Parathyroid adenoma (tissue), 2 donors: Measurements from ENCODE around the gene ST6GALNAC3.

Source experiments
- H2AFZ ChIP-seq: fragments of 300-600 bp; sonication (generic); one replicate; pipeline ENCODE4 v1.7.0; 2017; ENCODE audit warnings: antibody characterized with exemption, mild to moderate bottlenecking
- H3K27ac ChIP-seq: fragments of 300-600 bp; sonication (generic); one replicate; pipeline ENCODE4 v1.7.0; 2017
- H3K27me3 ChIP-seq: fragments of 300-600 bp; sonication (generic); one replicate; pipeline ENCODE4 v1.7.0; 2017; ENCODE audit warnings: low read length; ENCODE audit not compliant: control insufficient read depth, insufficient read depth
- H3K36me3 ChIP-seq: fragments of 300-600 bp; sonication (generic); one replicate; pipeline ENCODE4 v1.7.0; 2017; ENCODE audit warnings: low read length; ENCODE audit not compliant: control insufficient read depth, insufficient read depth
- H3K4me1 ChIP-seq: fragments of 300-600 bp; sonication (generic); one replicate; pipeline ENCODE4 v1.7.0; 2017; ENCODE audit warnings: control low read depth
- H3K4me2 ChIP-seq: fragments of 300-600 bp; sonication (generic); one replicate; pipeline ENCODE4 v1.7.0; 2017; ENCODE audit warnings: low read length
- H3K4me3 ChIP-seq: fragments of 300-600 bp; sonication (generic); one replicate; pipeline ENCODE4 v1.7.0; 2017; ENCODE audit warnings: low read depth, low read length
- H3K79me2 ChIP-seq: fragments of 300-600 bp; sonication (generic); one replicate; pipeline ENCODE4 v1.7.0; 2017; ENCODE audit warnings: control low read depth
- H3K9ac ChIP-seq: fragments of 300-600 bp; sonication (generic); one replicate; pipeline ENCODE4 v1.7.0; 2017; ENCODE audit warnings: mild to moderate bottlenecking
- H3K9me3 ChIP-seq: fragments of 300-600 bp; sonication (generic); one replicate; pipeline ENCODE4 v1.7.0; 2017; ENCODE audit warnings: low read length; ENCODE audit not compliant: control insufficient read depth
- TF ChIP-seq, protein P1 (sequence below): fragments of 300-600 bp; sonication (generic); IDR thresholded peaks from one replicate; pipeline ENCODE4 v1.7.0; 2017; ENCODE audit warnings: antibody characterized with exemption, mild to moderate bottlenecking
- donor health status: primary hyperparathyroidism.

Gene ST6GALNAC3

DNA sequence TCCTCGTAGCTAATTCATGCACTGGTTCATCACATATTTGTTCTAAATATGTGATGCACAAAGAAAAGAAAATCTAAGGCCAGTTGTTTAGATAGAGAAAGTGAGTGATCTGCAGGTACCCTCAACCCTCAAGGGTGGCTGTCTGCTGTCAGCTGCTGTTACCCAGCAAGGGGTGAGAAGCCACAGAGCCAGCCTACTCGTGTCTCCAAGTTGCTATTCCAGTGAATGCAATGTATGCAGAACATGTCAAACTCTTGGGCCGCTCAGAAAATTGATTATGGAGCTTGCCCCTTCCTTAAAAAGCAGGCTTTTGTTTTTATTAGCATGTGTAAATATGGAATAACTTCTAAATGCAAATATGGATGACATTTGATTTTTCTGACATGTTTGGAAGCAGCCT, 456.4 kb downstream of the ST6GALNAC3 start:
- no peaks in the 10 kb centered on the region for H3K4me1 ChIP-seq
- H3K9me3 ChIP-seq = no peaks in the 10 kb centered on the region
- no peak overlapping the region for H3K4me2 ChIP-seq
- H3K36me3 ChIP-seq = no peaks in the 10 kb centered on the region
- H3K27ac ChIP-seq = no peak overlapping the region
- H2AFZ ChIP-seq = no peak overlapping the region
- H3K4me3 ChIP-seq = no peak overlapping the region
- no peaks in the 10 kb centered on the region for H3K27me3 ChIP-seq
- no peak overlapping the region for H3K9ac ChIP-seq
- no peaks in the 10 kb centered on the region for H3K79me2 ChIP-seq
- TF ChIP-seq, protein P1, sequence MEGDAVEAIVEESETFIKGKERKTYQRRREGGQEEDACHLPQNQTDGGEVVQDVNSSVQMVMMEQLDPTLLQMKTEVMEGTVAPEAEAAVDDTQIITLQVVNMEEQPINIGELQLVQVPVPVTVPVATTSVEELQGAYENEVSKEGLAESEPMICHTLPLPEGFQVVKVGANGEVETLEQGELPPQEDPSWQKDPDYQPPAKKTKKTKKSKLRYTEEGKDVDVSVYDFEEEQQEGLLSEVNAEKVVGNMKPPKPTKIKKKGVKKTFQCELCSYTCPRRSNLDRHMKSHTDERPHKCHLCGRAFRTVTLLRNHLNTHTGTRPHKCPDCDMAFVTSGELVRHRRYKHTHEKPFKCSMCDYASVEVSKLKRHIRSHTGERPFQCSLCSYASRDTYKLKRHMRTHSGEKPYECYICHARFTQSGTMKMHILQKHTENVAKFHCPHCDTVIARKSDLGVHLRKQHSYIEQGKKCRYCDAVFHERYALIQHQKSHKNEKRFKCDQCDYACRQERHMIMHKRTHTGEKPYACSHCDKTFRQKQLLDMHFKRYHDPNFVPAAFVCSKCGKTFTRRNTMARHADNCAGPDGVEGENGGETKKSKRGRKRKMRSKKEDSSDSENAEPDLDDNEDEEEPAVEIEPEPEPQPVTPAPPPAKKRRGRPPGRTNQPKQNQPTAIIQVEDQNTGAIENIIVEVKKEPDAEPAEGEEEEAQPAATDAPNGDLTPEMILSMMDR = no peak

DNA sequence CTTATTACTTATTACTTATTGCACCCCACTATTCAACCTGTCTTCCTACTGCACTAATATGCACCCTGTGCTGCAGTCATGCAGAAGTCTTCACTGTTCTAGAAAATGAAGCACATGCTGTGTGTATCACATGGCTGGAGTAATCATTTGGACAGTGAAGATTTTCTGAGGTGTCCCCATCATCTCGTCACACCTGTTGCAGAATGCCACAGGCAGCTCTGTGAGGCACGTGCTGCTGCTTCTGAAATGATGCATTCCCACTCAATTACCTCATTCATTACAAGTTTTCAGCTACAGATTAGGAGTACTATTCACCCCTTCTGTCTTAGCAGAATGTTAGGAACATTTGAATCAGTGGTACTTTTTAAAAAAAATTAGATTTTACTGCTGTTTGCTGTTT, 467.1 kb downstream of the ST6GALNAC3 start:
- Histone ChIP-seq H3K9me3 (no peaks in the 10 kb centered on the region), H3K79me2 (no peaks in the 10 kb centered on the region), H3K27me3 (no peaks in the 10 kb centered on the region), H3K36me3 (no peaks in the 10 kb centered on the region), H3K9ac (no peak overlapping the region), H3K27ac (no peak overlapping the region), H3K4me1 (no peaks in the 10 kb centered on the region), H3K4me2 (no peak overlapping the region), H2AFZ (no peak overlapping the region), H3K4me3 (no peak overlapping the region)
- TF ChIP-seq, protein P1 = no peak

DNA sequence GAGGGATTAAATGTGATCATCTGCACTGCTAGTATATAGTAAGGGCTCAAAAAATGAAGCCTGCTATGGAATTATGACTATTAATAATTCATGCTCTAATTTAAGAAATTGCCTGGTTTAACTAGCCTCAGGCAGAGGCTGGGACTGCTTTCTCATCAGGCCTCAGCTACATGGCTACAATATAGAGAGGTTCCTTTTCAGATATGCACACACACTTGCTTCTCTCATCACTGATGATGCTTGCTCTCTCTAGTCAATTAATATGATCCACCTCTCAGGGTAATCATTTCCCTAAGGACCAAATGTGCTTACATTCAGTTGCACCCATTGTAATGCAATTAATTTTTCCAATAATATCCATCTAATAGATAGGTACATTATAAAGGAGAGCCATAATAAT, 467.8 kb downstream of the ST6GALNAC3 start:
- Histone ChIP-seq H3K9me3 (no peaks in the 10 kb centered on the region), H3K4me2 (no peak overlapping the region), H3K9ac (no peak overlapping the region), H2AFZ (no peak overlapping the region), H3K79me2 (no peaks in the 10 kb centered on the region), H3K27me3 (no peaks in the 10 kb centered on the region), H3K4me3 (no peak overlapping the region), H3K27ac (no peak overlapping the region), H3K36me3 (no peaks in the 10 kb centered on the region), H3K4me1 (no peaks in the 10 kb centered on the region)
- TF ChIP-seq, protein P1 = no peak

DNA sequence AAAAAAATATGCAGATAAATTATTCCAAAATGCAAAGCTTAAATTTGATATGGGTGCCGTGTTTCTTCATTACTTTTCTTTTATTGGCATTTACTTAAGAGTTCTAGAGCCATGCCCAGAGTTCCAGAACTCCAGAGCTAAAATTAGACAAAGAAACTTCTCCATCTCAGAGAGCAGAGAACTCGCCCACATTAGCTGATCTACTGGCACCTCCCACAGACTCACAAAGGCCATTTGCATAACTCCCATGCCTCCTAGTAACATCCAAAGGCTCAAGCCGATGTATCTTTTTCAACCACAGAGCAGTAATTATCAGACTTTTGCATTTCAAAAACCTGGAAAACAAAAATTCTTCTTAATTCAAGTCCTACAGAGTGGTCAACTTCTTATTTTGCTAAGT, 468.9 kb downstream of the ST6GALNAC3 start:
- no peaks in the 10 kb centered on the region for H3K27me3 ChIP-seq
- H3K36me3 ChIP-seq = no peaks in the 10 kb centered on the region
- H3K9ac ChIP-seq = no peak overlapping the region
- H3K4me1 ChIP-seq = no peaks in the 10 kb centered on the region
- TF ChIP-seq, protein P1 = no peak
- H3K4me3 ChIP-seq = no peak overlapping the region
- H3K79me2 ChIP-seq = no peaks in the 10 kb centered on the region
- H2AFZ ChIP-seq = no peak overlapping the region
- H3K9me3 ChIP-seq = no peaks in the 10 kb centered on the region
- H3K4me2 ChIP-seq = no peak overlapping the region
- H3K27ac ChIP-seq = no peak overlapping the region

DNA sequence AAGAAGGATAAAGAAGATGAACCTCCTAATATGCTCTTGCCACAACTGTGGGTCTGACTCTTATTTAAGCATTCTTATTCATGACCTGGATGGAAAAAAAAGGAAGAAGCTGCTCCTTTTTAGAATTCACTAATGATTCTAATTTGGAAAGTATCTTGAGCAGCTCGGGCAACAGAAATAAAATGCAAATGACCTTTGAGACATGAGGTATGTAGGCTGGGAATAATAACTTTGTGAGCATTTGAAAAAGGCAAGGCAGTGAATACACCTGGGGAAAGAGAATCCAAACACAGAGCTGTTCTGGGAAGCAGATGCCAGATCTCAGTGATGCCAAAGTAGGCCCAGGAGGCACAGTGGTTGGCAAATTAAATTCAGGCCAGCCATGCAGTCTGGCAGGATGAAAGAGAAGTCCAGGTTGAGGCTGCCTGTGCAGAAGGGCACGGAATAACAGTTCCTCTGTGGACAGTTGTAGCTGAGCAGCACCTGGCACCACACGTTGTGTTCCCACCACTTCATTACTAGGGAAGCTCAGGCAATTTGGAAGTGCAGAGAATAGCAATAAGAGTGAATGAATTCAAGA, 471.9 kb downstream of the ST6GALNAC3 start:
- TF ChIP-seq, protein P1 = no peak
- Histone ChIP-seq H3K4me2 (no peak overlapping the region), H3K4me1 (no peaks in the 10 kb centered on the region), H2AFZ (no peak overlapping the region), H3K36me3 (no peaks in the 10 kb centered on the region), H3K9ac (no peak overlapping the region), H3K27me3 (no peaks in the 10 kb centered on the region), H3K79me2 (no peaks in the 10 kb centered on the region), H3K27ac (no peak overlapping the region), H3K9me3 (no peaks in the 10 kb centered on the region), H3K4me3 (no peak overlapping the region)
